Mucosa of stomach (tissue), 1 donor: ENCODE data around the gene DMAC2.

Experiments
- H3K27me3 ChIP-seq: one replicate; pipeline ENCODE4 v1.7.0; 2013; ENCODE audit warnings: mild to moderate bottlenecking, low read length; ENCODE audit not compliant: control insufficient read depth, insufficient read depth
- H3K36me3 ChIP-seq: one replicate; pipeline ENCODE4 v1.7.0; 2013; ENCODE audit warnings: low read length; ENCODE audit not compliant: control insufficient read depth, insufficient read depth
- H3K4me1 ChIP-seq: one replicate; pipeline ENCODE4 v1.7.0; 2013; ENCODE audit warnings: mild to moderate bottlenecking, low read length; ENCODE audit not compliant: control insufficient read depth, insufficient read depth
- H3K4me3 ChIP-seq: one replicate; pipeline ENCODE4 v1.7.0; 2013; ENCODE audit warnings: low read length
- H3K9ac ChIP-seq: one replicate; pipeline ENCODE4 v1.7.0; 2013; ENCODE audit warnings: mild to moderate bottlenecking, low read length, moderate library complexity
- H3K9me3 ChIP-seq: one replicate; pipeline ENCODE4 v1.7.0; 2013; ENCODE audit warnings: mild to moderate bottlenecking, low read length, moderate library complexity; ENCODE audit not compliant: control insufficient read depth
- donor health status: Pancreatic carcinoma.

Gene DMAC2

DNA sequence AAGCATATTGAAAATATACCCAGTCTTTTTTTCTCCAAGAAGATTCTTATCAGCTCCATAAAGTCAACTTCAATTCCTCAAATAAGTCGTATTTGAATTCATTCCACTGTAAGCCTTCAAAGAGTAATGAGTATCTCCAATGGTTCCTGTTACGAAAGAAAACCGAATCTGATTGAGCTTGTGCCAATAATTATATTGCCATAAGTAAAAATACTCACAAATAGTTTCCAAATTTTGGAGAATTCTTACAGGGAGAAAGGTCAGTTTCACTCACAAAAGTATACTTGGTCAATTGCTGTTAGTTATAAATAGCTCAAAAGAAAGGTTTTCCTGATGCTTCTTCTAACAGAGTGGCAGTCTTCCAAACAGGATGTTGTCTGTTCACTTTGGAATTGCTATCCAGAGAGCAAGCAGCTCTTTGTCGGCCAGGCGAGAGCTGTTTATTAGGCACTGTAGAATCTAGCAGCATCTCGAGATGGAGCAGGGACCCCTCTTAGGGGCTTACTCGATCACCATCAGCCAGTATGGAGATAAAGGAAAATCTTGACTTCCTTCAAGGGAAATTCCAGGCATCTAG is 16.7 kb upstream of the DMAC2 start:
- no peaks in the 10 kb centered on the region for H3K4me1 ChIP-seq
- no peaks in the 10 kb centered on the region for H3K9me3 ChIP-seq
- H3K27me3 ChIP-seq = peaks cover 7% of the 10 kb centered on the region
- H3K4me3 ChIP-seq = no peak overlapping the region
- no peak overlapping the region for H3K9ac ChIP-seq
- no peaks in the 10 kb centered on the region for H3K36me3 ChIP-seq

GRCh38 chr19:41455936-41456335 is 16.2 kb upstream of the DMAC2 start:
- no peak overlapping the region for H3K9ac ChIP-seq
- no peaks in the 10 kb centered on the region for H3K4me1 ChIP-seq
- H3K9me3 ChIP-seq = no peaks in the 10 kb centered on the region
- peaks cover 7% of the 10 kb centered on the region for H3K27me3 ChIP-seq
- no peak overlapping the region for H3K4me3 ChIP-seq
- no peaks in the 10 kb centered on the region for H3K36me3 ChIP-seq

DNA sequence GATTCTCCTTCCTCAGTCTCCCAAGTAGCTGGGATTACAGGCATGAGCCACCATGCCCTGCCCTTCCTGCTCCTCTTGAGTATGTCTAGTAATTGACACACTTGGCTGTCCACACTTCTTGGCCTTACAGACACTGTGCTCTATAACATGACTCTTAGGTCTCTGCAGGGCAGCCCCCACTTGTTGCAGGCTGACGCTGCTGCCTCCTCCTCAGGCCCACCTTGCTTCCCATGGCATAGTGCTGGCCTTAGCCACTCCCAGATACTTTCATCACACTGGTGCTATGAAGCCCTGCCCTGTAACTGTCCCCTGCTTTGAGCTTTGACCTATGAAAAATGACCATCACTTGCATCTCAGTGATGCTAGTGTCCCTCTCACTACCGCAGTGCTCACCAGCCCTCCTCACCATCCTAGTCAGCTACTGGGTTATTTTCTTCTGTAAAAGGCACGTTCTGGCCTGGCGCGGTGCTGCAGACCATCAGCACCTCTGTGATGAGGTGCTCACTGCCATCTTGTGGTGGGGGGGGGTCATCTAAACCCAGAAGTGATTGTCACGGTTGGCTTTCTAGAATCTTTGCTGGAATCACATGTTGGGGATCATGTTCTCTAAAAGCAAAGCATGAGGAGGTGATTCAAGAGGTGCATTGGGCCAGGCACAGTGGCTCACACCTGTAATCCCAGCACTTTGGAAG is 13.0 kb upstream of the DMAC2 start:
- Histone ChIP-seq H3K36me3 (no peaks in the 10 kb centered on the region), H3K4me3 (no peak overlapping the region), H3K9ac (no peak overlapping the region), H3K27me3 (peaks cover 3% of the 10 kb centered on the region), H3K9me3 (no peaks in the 10 kb centered on the region), H3K4me1 (no peaks in the 10 kb centered on the region)

GRCh38 chr19:41449865-41450178 is 10.1 kb upstream of the DMAC2 start:
- Histone ChIP-seq H3K4me3 (no peak overlapping the region), H3K27me3 (no peaks in the 10 kb centered on the region), H3K36me3 (no peaks in the 10 kb centered on the region), H3K9me3 (no peaks in the 10 kb centered on the region), H3K4me1 (no peaks in the 10 kb centered on the region), H3K9ac (no peak overlapping the region)

DNA sequence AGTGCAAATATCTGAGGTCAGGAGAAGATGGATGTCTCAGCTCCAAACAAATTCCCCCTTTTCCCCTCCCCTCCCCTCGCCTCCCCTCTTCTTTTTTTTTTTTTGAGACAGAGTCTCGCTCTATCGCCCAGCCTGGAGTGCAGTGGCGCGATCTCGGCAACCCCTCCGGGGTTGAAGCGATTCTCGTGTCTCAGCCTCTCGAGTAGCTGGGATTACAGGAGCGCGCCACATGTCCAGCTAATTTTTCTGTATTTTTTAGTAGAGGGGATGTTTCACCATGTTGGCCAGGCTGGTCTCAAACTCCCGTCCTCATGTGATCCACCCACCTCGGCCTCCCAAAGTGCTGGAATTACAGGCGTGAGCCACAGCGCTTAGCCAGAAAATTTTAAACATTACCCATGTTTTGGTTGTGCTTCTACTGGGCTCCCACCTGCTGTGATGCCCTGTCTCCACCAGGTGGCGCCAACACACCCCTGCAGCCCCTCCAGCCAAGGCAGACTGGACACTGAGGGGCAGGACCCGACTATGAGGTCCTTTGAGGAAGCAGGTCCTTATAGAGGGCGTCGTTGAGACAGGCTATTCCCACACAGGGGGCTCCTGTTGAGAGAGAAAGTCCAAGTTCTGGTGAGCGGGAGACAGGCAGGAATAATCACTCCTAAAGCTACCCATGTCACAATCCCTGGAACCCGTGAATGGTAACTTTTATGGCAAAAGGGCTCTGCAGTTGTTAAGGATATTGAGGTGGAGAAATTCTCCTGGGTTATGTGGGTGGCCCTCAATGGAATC is 9.6 kb upstream of the DMAC2 start:
- Histone ChIP-seq H3K27me3 (no peaks in the 10 kb centered on the region), H3K9me3 (no peaks in the 10 kb centered on the region), H3K36me3 (no peaks in the 10 kb centered on the region), H3K9ac (no peak overlapping the region), H3K4me1 (no peaks in the 10 kb centered on the region), H3K4me3 (no peak overlapping the region)

GRCh38 chr19:41447732-41448332 is 8.1 kb upstream of the DMAC2 start:
- Histone ChIP-seq H3K9ac (no peak overlapping the region), H3K4me1 (no peaks in the 10 kb centered on the region), H3K4me3 (no peak overlapping the region), H3K27me3 (peaks cover 4% of the 10 kb centered on the region), H3K36me3 (no peaks in the 10 kb centered on the region), H3K9me3 (no peaks in the 10 kb centered on the region)

DNA sequence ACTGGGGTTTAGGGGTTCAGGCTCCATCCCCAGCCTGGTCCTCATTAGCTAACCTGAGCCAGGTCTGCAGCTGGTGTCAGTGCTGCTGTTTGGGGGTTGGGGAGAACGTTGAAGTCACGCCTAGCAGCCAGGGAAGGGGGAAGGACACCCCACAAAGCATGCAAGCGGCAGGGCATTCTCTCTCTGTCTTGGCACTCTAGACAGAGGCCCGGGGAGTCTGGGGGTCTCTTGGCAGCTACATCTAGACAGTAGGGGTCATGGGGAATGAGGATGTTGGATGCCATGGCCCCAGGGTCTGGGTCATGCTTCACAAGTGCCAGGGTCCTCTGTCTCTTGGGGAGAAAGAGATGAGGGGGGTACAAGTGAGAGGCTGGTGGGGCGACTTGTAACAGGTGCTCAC is 5.9 kb upstream of the DMAC2 start:
- no peaks in the 10 kb centered on the region for H3K36me3 ChIP-seq
- no peaks in the 10 kb centered on the region for H3K4me1 ChIP-seq
- no peak overlapping the region for H3K9ac ChIP-seq
- no peaks in the 10 kb centered on the region for H3K9me3 ChIP-seq
- peaks cover 4% of the 10 kb centered on the region for H3K27me3 ChIP-seq
- H3K4me3 ChIP-seq = no peak overlapping the region

DNA sequence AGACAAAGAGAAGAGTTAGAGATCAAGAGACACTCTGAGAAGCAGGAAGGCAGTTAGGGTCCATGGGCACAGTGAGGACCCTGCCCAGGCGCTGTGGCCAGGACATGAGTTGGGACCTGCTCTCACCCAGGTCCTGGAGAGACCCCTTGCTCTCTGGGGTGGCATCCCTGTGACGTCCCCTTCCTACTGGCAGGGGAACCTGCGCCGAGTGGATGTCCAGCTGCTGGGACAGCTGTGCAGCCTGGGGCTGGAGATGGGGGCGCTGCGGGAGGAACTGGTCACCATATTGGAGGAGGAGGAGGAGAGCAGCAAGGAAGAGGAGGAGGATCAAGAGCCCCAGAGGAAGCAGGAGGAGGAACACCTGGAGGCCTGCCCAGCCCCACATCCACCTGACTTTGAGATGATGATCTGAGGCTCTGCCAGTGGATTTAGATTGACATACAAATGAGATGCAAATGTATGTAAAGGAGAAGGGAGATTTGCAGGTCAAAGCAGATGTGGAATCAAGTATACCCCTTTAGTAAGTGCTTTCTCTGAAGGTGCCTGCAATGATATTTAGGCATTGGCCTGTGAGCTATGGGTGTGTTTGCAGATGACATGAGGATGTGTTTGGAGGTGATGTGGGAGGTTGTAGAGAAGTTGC is 4.2 kb upstream of the DMAC2 start:
- no peaks in the 10 kb centered on the region for H3K9me3 ChIP-seq
- no peak overlapping the region for H3K9ac ChIP-seq
- no peak overlapping the region for H3K4me3 ChIP-seq

GRCh38 chr19:41442473-41443355 is 3.0 kb upstream of the DMAC2 start, which contains the start of gene ERICH4:
TSS of gene ERICH4 (plus strand) at chr19:41443156. CDS start at chr19:41443170, 14 bp downstream.
- H3K9me3 ChIP-seq = no peaks in the 10 kb centered on the region
- H3K9ac ChIP-seq = no peak within 1 kb of the TSS
- H3K4me1 ChIP-seq = peaks cover 7% of the 10 kb centered on the region
- no peaks in the 10 kb centered on the region for H3K36me3 ChIP-seq
- no peak within 1 kb of the TSS for H3K4me3 ChIP-seq
- peaks cover 4% of the 10 kb centered on the region for H3K27me3 ChIP-seq

More for the DNA sequence above, 4.2 kb upstream of the DMAC2 start:
- Histone ChIP-seq H3K4me1 (peaks cover 3% of the 10 kb centered on the region), H3K36me3 (no peaks in the 10 kb centered on the region), H3K27me3 (peaks cover 4% of the 10 kb centered on the region)

- peaks cover 4% of the 10 kb centered on the region for H3K27me3 ChIP-seq
- H3K36me3 ChIP-seq = no peaks in the 10 kb centered on the region
- H3K4me3 ChIP-seq = no peak overlapping the region
- no peaks in the 10 kb centered on the region for H3K9me3 ChIP-seq
- no peak overlapping the region for H3K9ac ChIP-seq
- H3K4me1 ChIP-seq = peaks cover 7% of the 10 kb centered on the region
These were observed 1.7 kb upstream of the DMAC2 start for GRCh38 chr19:41441321-41441945.
